ENCODE results near the gene ADM5.

ADM5 gene

GRCh38 chr19:49660338-49660961 is 28.9 kb upstream of the ADM5 start:
- H2BK5ac ChIP-seq (ENCODE audit: low read depth, low read length, poor library complexity, severe bottlenecking) = no peak overlapping the region
- H3K9me3 ChIP-seq (ENCODE audit: control insufficient read depth, low read length) = no peaks in the 10 kb centered on the region
- peaks cover 53% of the 10 kb centered on the region for H3K79me1 ChIP-seq (replicated peaks; ENCODE audit: low read length, poor library complexity, severe bottlenecking)
- H3K36me3 ChIP-seq (ENCODE audit: control insufficient read depth in 1 of 2, insufficient read depth in 2 of 2, low read depth in 1 of 2, low read length in 2 of 2) = peaks cover 73 to 80% of the 10 kb centered on the region in 2 experiments
- DNase-seq = no peak
- no peak overlapping the region for H3K27ac ChIP-seq (ENCODE audit: low read length, poor library complexity, severe bottlenecking)
- H3K18ac ChIP-seq (ENCODE audit: low read depth in 1 of 2, low read length in 2 of 2) = no peak overlapping the region
- no peak overlapping the region for H2BK12ac ChIP-seq (ENCODE audit: low read length in 2 of 2)
- 96% methylated on average over 15 of the region's 15 CpGs for WGBS
- H2AFZ ChIP-seq (ENCODE audit: low read depth, low read length) = no peak overlapping the region
- no peak overlapping the region for H3K4me3 ChIP-seq (ENCODE audit: insufficient read depth in 1 of 2, low read depth in 1 of 2, low read length in 2 of 2)
- H2BK120ac ChIP-seq (ENCODE audit: low read depth, low read length) = no peak overlapping the region
- no peak overlapping the region for H3K4ac ChIP-seq (ENCODE audit: low read depth in 1 of 2, low read length in 2 of 2)
- peaks cover 13% of the 10 kb centered on the region for H3K4me1 ChIP-seq (ENCODE audit: control insufficient read depth, insufficient read depth, low read depth, low read length)
- no peak overlapping the region for H3K4me2 ChIP-seq (ENCODE audit: low read length, poor library complexity, severe bottlenecking)
- H3K23ac ChIP-seq (ENCODE audit: low read length in 2 of 2) = no peak overlapping the region
- H4K91ac ChIP-seq (ENCODE audit: low read length) = no peak overlapping the region
- H3K14ac ChIP-seq (ENCODE audit: low read length in 2 of 2) = no peak overlapping the region
- no peak overlapping the region for H2BK15ac ChIP-seq (ENCODE audit: low read depth, poor library complexity, severe bottlenecking)
- H3K9ac ChIP-seq (ENCODE audit: low read length) = no peak overlapping the region
- no peak overlapping the region for H2AK5ac ChIP-seq (ENCODE audit: low read length, severe bottlenecking)
- H4K8ac ChIP-seq (ENCODE audit: low read length) = no peak overlapping the region
- no peaks in the 10 kb centered on the region for H3K27me3 ChIP-seq (ENCODE audit: control insufficient read depth in 1 of 2, insufficient read depth in 1 of 2, low read length in 2 of 2)

- Histone ChIP-seq H3K18ac (ENCODE audit: low read depth in 1 of 2, low read length in 2 of 2) (no peak overlapping the region), H3K9ac (ENCODE audit: low read length) (no peak overlapping the region), H3K4me1 (ENCODE audit: control insufficient read depth, insufficient read depth, low read depth, low read length) (peaks cover 18% of the 10 kb centered on the region), H3K79me1 (replicated peaks; ENCODE audit: low read length, poor library complexity, severe bottlenecking) (peaks cover 52% of the 10 kb centered on the region), H3K4me2 (ENCODE audit: low read length, poor library complexity, severe bottlenecking) (no peak overlapping the region), H3K27ac (ENCODE audit: low read length, poor library complexity, severe bottlenecking) (no peak overlapping the region), H3K4me3 (ENCODE audit: insufficient read depth in 1 of 2, low read depth in 1 of 2, low read length in 2 of 2) (no peak overlapping the region), H4K8ac (ENCODE audit: low read length) (no peak overlapping the region), H3K9me3 (ENCODE audit: control insufficient read depth, low read length) (no peaks in the 10 kb centered on the region), H3K23ac (ENCODE audit: low read length in 2 of 2) (no peak overlapping the region), H2BK120ac (ENCODE audit: low read depth, low read length) (no peak overlapping the region), H2BK12ac (ENCODE audit: low read length in 2 of 2) (no peak overlapping the region), H3K27me3 (ENCODE audit: control insufficient read depth in 1 of 2, insufficient read depth in 1 of 2, low read length in 2 of 2) (no peaks in the 10 kb centered on the region), H2BK15ac (ENCODE audit: low read depth, poor library complexity, severe bottlenecking) (no peak overlapping the region), H4K91ac (ENCODE audit: low read length) (no peak overlapping the region), H3K4ac (ENCODE audit: low read depth in 1 of 2, low read length in 2 of 2) (no peak overlapping the region), H3K36me3 (ENCODE audit: control insufficient read depth in 1 of 2, insufficient read depth in 2 of 2, low read depth in 1 of 2, low read length in 2 of 2) (peaks cover 58 to 64% of the 10 kb centered on the region in 2 experiments), H2AK5ac (ENCODE audit: low read length, severe bottlenecking) (no peak overlapping the region), H2AFZ (ENCODE audit: low read depth, low read length) (no peak overlapping the region), H2BK5ac (ENCODE audit: low read depth, low read length, poor library complexity, severe bottlenecking) (no peak overlapping the region), H3K14ac (ENCODE audit: low read length in 2 of 2) (no peak overlapping the region)
- no peak for DNase-seq
- 88% methylated on average over 13 of the region's 16 CpGs for WGBS
Measured at GRCh38 chr19:49662011-49662410, 27.4 kb upstream of the ADM5 start.

GRCh38 chr19:49663224-49663623 is 26.2 kb upstream of the ADM5 start:
- Histone ChIP-seq H3K14ac (ENCODE audit: low read length in 2 of 2) (no peak overlapping the region), H3K9ac (ENCODE audit: low read length) (no peak overlapping the region), H2BK5ac (ENCODE audit: low read depth, low read length, poor library complexity, severe bottlenecking) (no peak overlapping the region), H3K4me2 (ENCODE audit: low read length, poor library complexity, severe bottlenecking) (no peak overlapping the region), H2BK120ac (ENCODE audit: low read depth, low read length) (no peak overlapping the region), H3K79me1 (replicated peaks; ENCODE audit: low read length, poor library complexity, severe bottlenecking) (peaks cover 50% of the 10 kb centered on the region), H3K9me3 (ENCODE audit: control insufficient read depth, low read length) (no peaks in the 10 kb centered on the region), H2BK12ac (ENCODE audit: low read length in 2 of 2) (no peak overlapping the region), H4K8ac (ENCODE audit: low read length) (no peak overlapping the region), H3K18ac (ENCODE audit: low read depth in 1 of 2, low read length in 2 of 2) (no peak overlapping the region), H3K36me3 (ENCODE audit: control insufficient read depth in 1 of 2, insufficient read depth in 2 of 2, low read depth in 1 of 2, low read length in 2 of 2) (peaks cover 50 to 56% of the 10 kb centered on the region in 2 experiments), H2BK15ac (ENCODE audit: low read depth, poor library complexity, severe bottlenecking) (peak overlapping the region; percentile 68), H3K27me3 (ENCODE audit: control insufficient read depth in 1 of 2, insufficient read depth in 1 of 2, low read length in 2 of 2) (no peaks in the 10 kb centered on the region), H4K91ac (ENCODE audit: low read length) (no peak overlapping the region), H3K23ac (ENCODE audit: low read length in 2 of 2) (no peak overlapping the region), H2AK5ac (ENCODE audit: low read length, severe bottlenecking) (peak overlapping the region; percentile 63), H3K4me3 (ENCODE audit: insufficient read depth in 1 of 2, low read depth in 1 of 2, low read length in 2 of 2) (no peak overlapping the region), H3K4me1 (ENCODE audit: control insufficient read depth, insufficient read depth, low read depth, low read length) (peaks cover 18% of the 10 kb centered on the region), H3K4ac (ENCODE audit: low read depth in 1 of 2, low read length in 2 of 2) (no peak overlapping the region), H2AFZ (ENCODE audit: low read depth, low read length) (no peak overlapping the region), H3K27ac (ENCODE audit: low read length, poor library complexity, severe bottlenecking) (no peak overlapping the region)
- no peak for DNase-seq
- WGBS = 96% methylated on average over 12 of the region's 12 CpGs

- Histone ChIP-seq H3K4ac (ENCODE audit: low read depth in 1 of 2, low read length in 2 of 2) (peak overlapping the region in 1 of 2 experiments; percentile 83), H3K27me3 (ENCODE audit: control insufficient read depth in 1 of 2, insufficient read depth in 1 of 2, low read length in 2 of 2) (no peaks in the 10 kb centered on the region), H3K23ac (ENCODE audit: low read length in 2 of 2) (peak overlapping the region in 1 of 2 experiments; percentile 53)
Measured at GRCh38 chr19:49664171-49665035, 25.0 kb upstream of the ADM5 start.

More at GRCh38 chr19:49664171-49665035, 25.0 kb upstream of the ADM5 start:
- Histone ChIP-seq H3K9me3 (ENCODE audit: control insufficient read depth, low read length) (no peaks in the 10 kb centered on the region), H2BK12ac (ENCODE audit: low read length in 2 of 2) (peak overlapping the region in 1 of 2 experiments; percentile 21), H3K9ac (ENCODE audit: low read length) (peak overlapping the region; percentile 93), H3K79me1 (replicated peaks; ENCODE audit: low read length, poor library complexity, severe bottlenecking) (peaks cover 46% of the 10 kb centered on the region), H3K4me1 (ENCODE audit: control insufficient read depth, insufficient read depth, low read depth, low read length) (peaks cover 18% of the 10 kb centered on the region), H2BK120ac (ENCODE audit: low read depth, low read length) (no peak overlapping the region), H2BK5ac (ENCODE audit: low read depth, low read length, poor library complexity, severe bottlenecking) (no peak overlapping the region), H3K14ac (ENCODE audit: low read length in 2 of 2) (peak overlapping the region in 1 of 2 experiments; percentile 95), H2BK15ac (ENCODE audit: low read depth, poor library complexity, severe bottlenecking) (peak overlapping the region; percentile 9), H3K18ac (ENCODE audit: low read depth in 1 of 2, low read length in 2 of 2) (peak overlapping the region; percentile 64 to 97), H4K91ac (ENCODE audit: low read length) (no peak overlapping the region), H2AK5ac (ENCODE audit: low read length, severe bottlenecking) (no peak overlapping the region), H3K36me3 (ENCODE audit: control insufficient read depth in 1 of 2, insufficient read depth in 2 of 2, low read depth in 1 of 2, low read length in 2 of 2) (peaks cover 45 to 50% of the 10 kb centered on the region in 2 experiments), H3K4me2 (ENCODE audit: low read length, poor library complexity, severe bottlenecking) (peak overlapping the region; percentile 89), H4K8ac (ENCODE audit: low read length) (peak overlapping the region; percentile 9), H3K4me3 (ENCODE audit: insufficient read depth in 1 of 2, low read depth in 1 of 2, low read length in 2 of 2) (peak overlapping the region; percentile 67 to 97), H3K27ac (ENCODE audit: low read length, poor library complexity, severe bottlenecking) (peak overlapping the region; percentile 97), H2AFZ (ENCODE audit: low read depth, low read length) (peak overlapping the region; percentile 64)
- DNase-seq = peak; percentile 88
- under 1% methylated on average over 53 of the region's 53 CpGs for WGBS

All from mesenchymal stem cell (in vitro differentiated cells and primary cell).